SK-N-SH (cell line): ENCODE results near the gene RAB3D. TPM values are rescaled to one million over a fixed set of nuclear protein-coding genes. Genes with fewer than 3 reads are reported as not detected.

Experiments used
- CTCF ChIA-PET: fragments of 300-600, 350-600 bp; formaldehyde crosslinking; extraction: SDS; loops from one replicate; lab custom pipeline; 2021; lab: Yijun Ruan, JAX
- POLR2A ChIA-PET: fragments of 350-600 bp; sonication (Branson Sonifier 250); formaldehyde crosslinking; extraction: SDS; loops from one replicate; lab custom pipeline; 2020; ENCODE audit warnings: antibody characterized with exemption, inconsistent platforms; lab: Yijun Ruan, JAX
- DNase-seq: peaks from one replicate; pipeline ENCODE4 v3.0.0; 2012
- H2AFZ ChIP-seq: fragments of 200-600 bp; sonication (generic); 2 replicates; pipeline ENCODE4 v1.8.1; 2016; ENCODE audit warnings: antibody characterized with exemption, mild to moderate bottlenecking, low read depth
- H3F3A ChIP-seq: fragments of 200-600 bp; sonication (generic); replicated peaks from 2 replicates; pipeline ENCODE3; 2016; ENCODE audit warnings: antibody characterized with exemption, mild to moderate bottlenecking; ENCODE audit not compliant: insufficient read depth
- H3K27ac ChIP-seq, 2 experiments: fragments of 200-500 bp in 1 of 2; fragments of 200-600 bp in 1 of 2; sonication (Bioruptor generic) in 1 of 2; sonication (generic), shearing (Covaris generic) in 1 of 2; 2 replicates each; pipeline versions ENCODE4 v1.5.1 to v1.6.1; 2014 to 2016; ENCODE audit warnings: low read depth in 2 of 2, inconsistent platforms in 1 of 2, low read length in 1 of 2, mild to moderate bottlenecking in 1 of 2, mixed read lengths in 1 of 2
- H3K27me3 ChIP-seq: fragments of 200-600 bp; sonication (generic), shearing (Covaris generic); 2 replicates; pipeline ENCODE4 v1.6.1; 2016; ENCODE audit warnings: mixed run types; ENCODE audit not compliant: insufficient read depth
- H3K36me3 ChIP-seq, 2 experiments: fragments of 200-500 bp in 1 of 2; fragments of 200-600 bp in 1 of 2; sonication (Bioruptor generic) in 1 of 2; sonication (generic) in 1 of 2; replicated peaks in 1 of 2; 2 replicates each; pipeline versions ENCODE3 to v1.5.1; 2014 to 2016; ENCODE audit warnings: low read length in 1 of 2, mild to moderate bottlenecking in 1 of 2; ENCODE audit not compliant: insufficient read depth in 2 of 2, control insufficient read depth in 1 of 2
- H3K4me1 ChIP-seq, 2 experiments: fragments of 200-500 bp in 1 of 2; fragments of 200-600 bp in 1 of 2; sonication (Bioruptor generic) in 1 of 2; sonication (generic), shearing (Covaris generic) in 1 of 2; 2 replicates each; pipeline versions ENCODE4 v1.5.1 to v1.6.1; 2014 to 2016; ENCODE audit warnings: low read depth in 1 of 2, low read length in 1 of 2, mixed run types in 1 of 2; ENCODE audit not compliant: insufficient read depth in 2 of 2, control insufficient read depth in 1 of 2
- H3K4me2 ChIP-seq: fragments of 200-600 bp; sonication (generic), shearing (Covaris generic); 2 replicates; pipeline ENCODE4 v1.6.1; 2017; ENCODE audit warnings: mixed run types
- H3K4me3 ChIP-seq, 2 experiments: fragments of 200-500 bp in 1 of 2; fragments of 200-600 bp in 1 of 2; sonication (Bioruptor generic) in 1 of 2; sonication (generic), shearing (Covaris generic) in 1 of 2; 2 replicates each; pipeline versions ENCODE4 v1.5.1 to v1.8.1; 2014 to 2016; ENCODE audit warnings: low read depth in 2 of 2, inconsistent platforms in 1 of 2, low read length in 1 of 2, mild to moderate bottlenecking in 1 of 2, mixed read lengths in 1 of 2, moderate library complexity in 1 of 2
- H3K79me2 ChIP-seq: fragments of 200-600 bp; sonication (generic); 2 replicates; pipeline ENCODE4 v1.8.1; 2017; ENCODE audit warnings: mild to moderate bottlenecking; ENCODE audit not compliant: insufficient read depth
- H3K9ac ChIP-seq: fragments of 200-600 bp; sonication (generic); 2 replicates; pipeline ENCODE4 v1.6.1; 2017; ENCODE audit warnings: mixed run types
- H3K9me2 ChIP-seq: fragments of 200-600 bp; sonication (generic); 2 replicates; pipeline ENCODE4 v1.6.1; 2017; ENCODE audit warnings: mixed run types
- H3K9me3 ChIP-seq: fragments of 200-600 bp; sonication (generic); 2 replicates; pipeline ENCODE4 v1.6.1; 2017; ENCODE audit warnings: mixed run types, mild to moderate bottlenecking, moderate library complexity
- H4K20me1 ChIP-seq: fragments of 200-600 bp; sonication (generic); 2 replicates; pipeline ENCODE4 v1.6.1; 2017; ENCODE audit warnings: mild to moderate bottlenecking, mixed run types; ENCODE audit not compliant: insufficient read depth
- CTCF ChIP-seq: fragments of 200-600 bp; sonication (generic); IDR thresholded peaks from 2 replicates; pipeline ENCODE4 v1.6.1; 2017; ENCODE audit warnings: antibody characterized with exemption, mild to moderate bottlenecking, moderate library complexity
- FOSL2 ChIP-seq: IDR thresholded peaks from 2 replicates; pipeline ENCODE4 v1.4.0; 2012; ENCODE audit warnings: low read depth, mild to moderate bottlenecking, moderate library complexity, borderline replicate concordance
- FOXJ3 ChIP-seq: sonication (generic); formaldehyde crosslinking; IDR thresholded peaks from 2 replicates; pipeline ENCODE4 v1.5.1; 2020; ENCODE audit warnings: mild to moderate bottlenecking, missing genetic modification reagents
- MXI1 ChIP-seq: IDR thresholded peaks from 2 replicates; pipeline ENCODE4 v1.6.1; 2012; ENCODE audit warnings: mild to moderate bottlenecking, low read depth, low read length, improper control_type of control experiment
- NFIC ChIP-seq: IDR thresholded peaks from 2 replicates; pipeline ENCODE4 v1.4.0; 2012; ENCODE audit warnings: borderline replicate concordance
- NRF1 ChIP-seq: IDR thresholded peaks from 2 replicates; pipeline ENCODE4 v1.6.1; 2012; ENCODE audit warnings: low read depth, mild to moderate bottlenecking, low read length
- RAD21 ChIP-seq: IDR thresholded peaks from 2 replicates; pipeline ENCODE4 v1.6.1; 2012; ENCODE audit warnings: mild to moderate bottlenecking, low read length
- RFX5 ChIP-seq: IDR thresholded peaks from 2 replicates; pipeline ENCODE4 v1.6.1; 2012; ENCODE audit warnings: mild to moderate bottlenecking, improper control_type of control experiment, low read length
- SIN3A ChIP-seq: IDR thresholded peaks from 2 replicates; pipeline ENCODE4 v1.6.1; 2012; ENCODE audit warnings: low read depth, mild to moderate bottlenecking, low read length, moderate library complexity, borderline replicate concordance
- SMC3 ChIP-seq: IDR thresholded peaks from 2 replicates; pipeline ENCODE4 v1.6.1; 2012; ENCODE audit warnings: low read depth, low read length, improper control_type of control experiment
- TAF1 ChIP-seq: IDR thresholded peaks from 2 replicates; pipeline ENCODE4 v1.6.1; 2012; ENCODE audit warnings: low read depth, mild to moderate bottlenecking, low read length, moderate library complexity, borderline replicate concordance
- WGBS: methylation state at CpG from one replicate; pipeline ENCODE4 v1.1.6; 2017; ENCODE audit warnings: low lambda C conversion rate; 5-methylcytosine and 5-hydroxymethylcytosine counted together
- polyA plus RNA-seq, 3 experiments: library from polyadenylated mRNA; depleted of rRNA; stranded (reverse); fragments of >200 nt; gene quantifications; 2 replicates each; pipeline ENCODE4 v1.2.3, GENCODE V29; 2012
- TF ChIP-seq, protein P1 (sequence below): IDR thresholded peaks from 2 replicates; pipeline ENCODE4 v1.4.0; 2012; ENCODE audit warnings: low read depth
- TF ChIP-seq, protein P2 (sequence below): IDR thresholded peaks from 2 replicates; pipeline ENCODE4 v1.4.0; 2012; ENCODE audit warnings: low read depth, borderline replicate concordance
- TF ChIP-seq, protein P3 (sequence below): IDR thresholded peaks from 2 replicates; pipeline ENCODE4; 2012

RAB3D gene
- polyA plus RNA-seq, 1 of the 3 experiments (the other 2 are of a cell fraction) = 27.0 TPM

GRCh38 chr19:11330127-11330526 lies 9.3 kb downstream of the RAB3D start:
- DNase-seq = no peak
- Histone ChIP-seq H3K9me2 (no peaks in the 10 kb centered on the region), H2AFZ (no peak overlapping the region), H3K9me3 (no peaks in the 10 kb centered on the region), H3K4me2 (no peak overlapping the region), H3K4me1 (no peaks in the 10 kb centered on the region), H4K20me1 (no peaks in the 10 kb centered on the region), H3K27ac (no peak overlapping the region), H3K27me3 (no peaks in the 10 kb centered on the region), H3F3A (peaks cover 5% of the 10 kb centered on the region), H3K9ac (no peak overlapping the region), H3K79me2 (no peaks in the 10 kb centered on the region), H3K36me3 (peaks cover 6 to 13% of the 10 kb centered on the region in 2 experiments), H3K4me3 (no peak overlapping the region)
- ChIA-PET POLR2A (no interaction called here), CTCF (no interaction called here)
- TF ChIP-seq, protein P1, sequence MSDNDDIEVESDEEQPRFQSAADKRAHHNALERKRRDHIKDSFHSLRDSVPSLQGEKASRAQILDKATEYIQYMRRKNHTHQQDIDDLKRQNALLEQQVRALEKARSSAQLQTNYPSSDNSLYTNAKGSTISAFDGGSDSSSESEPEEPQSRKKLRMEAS = no peak
- TF ChIP-seq NFIC = no peak
- TF ChIP-seq, protein P2, sequence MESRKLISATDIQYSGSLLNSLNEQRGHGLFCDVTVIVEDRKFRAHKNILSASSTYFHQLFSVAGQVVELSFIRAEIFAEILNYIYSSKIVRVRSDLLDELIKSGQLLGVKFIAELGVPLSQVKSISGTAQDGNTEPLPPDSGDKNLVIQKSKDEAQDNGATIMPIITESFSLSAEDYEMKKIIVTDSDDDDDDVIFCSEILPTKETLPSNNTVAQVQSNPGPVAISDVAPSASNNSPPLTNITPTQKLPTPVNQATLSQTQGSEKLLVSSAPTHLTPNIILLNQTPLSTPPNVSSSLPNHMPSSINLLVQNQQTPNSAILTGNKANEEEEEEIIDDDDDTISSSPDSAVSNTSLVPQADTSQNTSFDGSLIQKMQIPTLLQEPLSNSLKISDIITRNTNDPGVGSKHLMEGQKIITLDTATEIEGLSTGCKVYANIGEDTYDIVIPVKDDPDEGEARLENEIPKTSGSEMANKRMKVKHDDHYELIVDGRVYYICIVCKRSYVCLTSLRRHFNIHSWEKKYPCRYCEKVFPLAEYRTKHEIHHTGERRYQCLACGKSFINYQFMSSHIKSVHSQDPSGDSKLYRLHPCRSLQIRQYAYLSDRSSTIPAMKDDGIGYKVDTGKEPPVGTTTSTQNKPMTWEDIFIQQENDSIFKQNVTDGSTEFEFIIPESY = no peak
- no peak for TF ChIP-seq CTCF
- no peak for TF ChIP-seq MXI1
- TF ChIP-seq NRF1 = no peak
- TF ChIP-seq FOSL2 = no peak
- TF ChIP-seq SIN3A = no peak
- no peak for TF ChIP-seq FOXJ3 (CRISPR knock-in tag)
- no peak for TF ChIP-seq TAF1
- no peak for TF ChIP-seq SMC3
- no peak for TF ChIP-seq RFX5
- TF ChIP-seq, protein P3, sequence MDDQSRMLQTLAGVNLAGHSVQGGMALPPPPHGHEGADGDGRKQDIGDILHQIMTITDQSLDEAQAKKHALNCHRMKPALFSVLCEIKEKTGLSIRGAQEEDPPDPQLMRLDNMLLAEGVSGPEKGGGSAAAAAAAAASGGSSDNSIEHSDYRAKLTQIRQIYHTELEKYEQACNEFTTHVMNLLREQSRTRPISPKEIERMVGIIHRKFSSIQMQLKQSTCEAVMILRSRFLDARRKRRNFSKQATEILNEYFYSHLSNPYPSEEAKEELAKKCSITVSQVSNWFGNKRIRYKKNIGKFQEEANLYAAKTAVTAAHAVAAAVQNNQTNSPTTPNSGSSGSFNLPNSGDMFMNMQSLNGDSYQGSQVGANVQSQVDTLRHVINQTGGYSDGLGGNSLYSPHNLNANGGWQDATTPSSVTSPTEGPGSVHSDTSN = no peak
- TF ChIP-seq RAD21 = no peak
- WGBS = 95% methylated on average over 4 of the region's 4 CpGs
